ENCODE data around the gene HELQ.
"Not testable (repeated sequence)": the region's sequence is repeated elsewhere in the genome, so short reads cannot be mapped to it uniquely, and the experiment has no call there.

HELQ gene

GRCh38 chr4:83455281-83456183 lies at the start of gene HELQ, which contains the start of gene MRPS18C:
Gene HELQ (minus strand): TSS chr4:83455823. CDS start chr4:83455693, 130 bp downstream.
Gene MRPS18C (plus strand): TSS chr4:83456058. CDS start chr4:83456078, 20 bp downstream.
- DNase-seq = peak; percentile 97

- no peak for DNase-seq
These were observed 49.4 kb upstream of the HELQ start for GRCh38 chr4:83504996-83505395.

GRCh38 chr4:83504503-83504902 lies 48.9 kb upstream of the HELQ start:
- DNase-seq = no peak

GRCh38 chr4:83503974-83504373 lies 48.4 kb upstream of the HELQ start:
- DNase-seq = no peak

GRCh38 chr4:83501671-83502070 lies 46.0 kb upstream of the HELQ start:
- DNase-seq = not testable (repeated sequence)

GRCh38 chr4:83498187-83498586 lies 42.6 kb upstream of the HELQ start:
- DNase-seq = no peak

GRCh38 chr4:83496085-83496917 lies 40.7 kb upstream of the HELQ start:
- not testable (repeated sequence) for DNase-seq

GRCh38 chr4:83490876-83491450 lies 35.3 kb upstream of the HELQ start:
- no peak for DNase-seq

- DNase-seq = no peak
These were observed 34.2 kb upstream of the HELQ start for GRCh38 chr4:83489711-83490326.

- DNase-seq = no peak
These were observed 31.0 kb upstream of the HELQ start for GRCh38 chr4:83486457-83487129.

- DNase-seq = peak; percentile 83
These were observed 29.2 kb upstream of the HELQ start, which contains the start of gene ABRAXAS1 for GRCh38 chr4:83484500-83485461. Gene ABRAXAS1 (minus strand): TSS chr4:83485100. CDS start chr4:83485072, 28 bp downstream.

GRCh38 chr4:83473966-83474365 lies 18.3 kb upstream of the HELQ start:
- no peak for DNase-seq

- DNase-seq = no peak
These were observed 17.8 kb upstream of the HELQ start for GRCh38 chr4:83473423-83473822.

GRCh38 chr4:83456184-83456501 lies 520 bp upstream of the HELQ start:
- DNase-seq = no peak

GRCh38 chr4:83454686-83455085 lies 937 bp downstream of the HELQ start:
- DNase-seq = no peak

GRCh38 chr4:83449009-83449408 lies 6.6 kb downstream of the HELQ start:
- no peak for DNase-seq

- DNase-seq = no peak
These were observed 14.7 kb downstream of the HELQ start for GRCh38 chr4:83440899-83441298.

GRCh38 chr4:83440148-83440814 lies 15.3 kb downstream of the HELQ start:
- DNase-seq = no peak

- no peak for DNase-seq
These were observed 16.9 kb downstream of the HELQ start for GRCh38 chr4:83438719-83439118.

GRCh38 chr4:83436680-83437079 lies 18.9 kb downstream of the HELQ start:
- no peak for DNase-seq
